HCT116 (cell line): ENCODE data around the gene CACNB1. TPM values are rescaled to one million over a fixed set of nuclear protein-coding genes. Genes with fewer than 3 reads are reported as not detected.

Source experiments
- ATAC-seq: fragments of 200-7000 bp; cut with Tn5 transposase; 2 replicates; pipeline ENCODE4 v1.9.1; 2020; ENCODE audit warnings: mild to moderate bottlenecking, moderate library complexity
- BruUV-seq: library from RNA; stranded (reverse); fragments of 400-500 nt; replicated peaks from 2 replicates; lab custom pipeline; 2021; lab: Mats Ljungman, UMichigan
- CTCF ChIA-PET: fragments of 300-600 bp; sonication (Branson Sonifier 250); formaldehyde crosslinking; loops from one replicate; lab custom pipeline; 2021; ENCODE audit warnings: antibody characterized with exemption; lab: Charles Lee
- POLR2A ChIA-PET: fragments of 300-600, 350-600 bp; sonication (Branson Sonifier 250); formaldehyde crosslinking; loops from one replicate; lab custom pipeline; 2021; ENCODE audit warnings: antibody characterized with exemption; lab: Charles Lee
- RAD21 ChIA-PET, 2 experiments: fragments of 300-600 bp; sonication (Branson Sonifier 250); formaldehyde crosslinking; loops; one replicate each; lab custom pipeline; 2023; ENCODE audit warnings: low total read pairs in 2 of 2; ENCODE audit not compliant: uncharacterized antibody in 2 of 2, unreplicated experiment in 2 of 2, low non-redundant PET in 1 of 2; lab: Charles Lee
- DNase-seq: peaks from one replicate; pipeline ENCODE4 v3.0.0-alpha.2; 2010; ENCODE audit warnings: low read depth, low spot score
- H2AFZ ChIP-seq: fragments of 200-600 bp; shearing (Covaris generic), sonication (generic); 2 replicates; pipeline ENCODE4 v1.6.1; 2017; ENCODE audit warnings: low read depth, mixed run types, mixed read lengths, antibody characterized with exemption, low read length; ENCODE audit not compliant: poor library complexity, severe bottlenecking
- H3K27ac ChIP-seq: 2 replicates; pipeline ENCODE4 v1.5.1; 2012; ENCODE audit warnings: low read depth, low read length
- H3K27me3 ChIP-seq: fragments of 200-600 bp; sonication (generic); 2 replicates; pipeline ENCODE4 v1.6.1; 2016; ENCODE audit warnings: mixed run types, low read length, mixed read lengths; ENCODE audit not compliant: insufficient read depth
- H3K36me3 ChIP-seq, 2 experiments: fragments of 200-500 bp in 1 of 2; fragments of 200-600 bp in 1 of 2; sonication (Bioruptor generic) in 1 of 2; sonication (generic) in 1 of 2; 2 replicates each; pipeline versions ENCODE4 v1.5.1 to v1.6.1; 2014 to 2016; ENCODE audit warnings: low read length in 2 of 2, inconsistent platforms in 1 of 2, mixed read lengths in 1 of 2, mixed run types in 1 of 2; ENCODE audit not compliant: insufficient read depth in 2 of 2, control insufficient read depth in 1 of 2
- H3K4me1 ChIP-seq, 2 experiments: fragments of 200-600 bp in 1 of 2; sonication (generic) in 1 of 2; 2 replicates each; pipeline versions ENCODE4 v1.5.1 to v1.6.1; 2012 to 2017; ENCODE audit warnings: low read length in 2 of 2, inconsistent platforms in 1 of 2, mild to moderate bottlenecking in 1 of 2, mixed read lengths in 1 of 2, mixed run types in 1 of 2, moderate library complexity in 1 of 2; ENCODE audit not compliant: insufficient read depth in 2 of 2, control insufficient read depth in 1 of 2
- H3K4me2 ChIP-seq: fragments of 200-600 bp; sonication (generic); 2 replicates; pipeline ENCODE4 v1.6.1; 2017; ENCODE audit warnings: mixed run types, low read length, mixed read lengths
- H3K4me3 ChIP-seq, 2 experiments: fragments of 200-600 bp in 1 of 2; sonication (generic) in 1 of 2; replicated peaks in 1 of 2; 2 replicates each; pipeline ENCODE4 v1.5.1; 2011 to 2016; ENCODE audit warnings: low read length in 2 of 2, control low read depth in 1 of 2, low read depth in 1 of 2, mild to moderate bottlenecking in 1 of 2, mixed read lengths in 1 of 2, mixed run types in 1 of 2
- H3K79me2 ChIP-seq: fragments of 200-600 bp; sonication (generic); 2 replicates; pipeline ENCODE4 v1.6.1; 2017; ENCODE audit warnings: mild to moderate bottlenecking, mixed run types, low read length, moderate library complexity, mixed read lengths; ENCODE audit not compliant: insufficient read depth
- H3K9ac ChIP-seq: fragments of 200-600 bp; sonication (generic); 2 replicates; pipeline ENCODE4 v1.6.1; 2016; ENCODE audit warnings: low read length, mixed read lengths
- H3K9me2 ChIP-seq: fragments of 200-600 bp; sonication (generic), shearing (Covaris generic); 2 replicates; pipeline ENCODE4 v1.6.1; 2017; ENCODE audit warnings: mixed run types, mild to moderate bottlenecking, moderate library complexity; ENCODE audit not compliant: insufficient read depth
- H3K9me3 ChIP-seq, 2 experiments: fragments of 200-500 bp in 1 of 2; fragments of 200-600 bp in 1 of 2; sonication (Bioruptor generic) in 1 of 2; sonication (generic) in 1 of 2; 2 replicates each; pipeline ENCODE4 v1.6.1; 2014 to 2017; ENCODE audit warnings: low read length in 2 of 2, mixed read lengths in 2 of 2, inconsistent platforms in 1 of 2, low read depth in 1 of 2, mild to moderate bottlenecking in 1 of 2, mixed run types in 1 of 2, moderate library complexity in 1 of 2; ENCODE audit not compliant: control insufficient read depth in 1 of 2, insufficient read depth in 1 of 2
- H4K20me1 ChIP-seq: fragments of 200-600 bp; sonication (generic), shearing (Covaris generic); 2 replicates; pipeline ENCODE4 v1.6.1; 2017; ENCODE audit warnings: mixed run types, mild to moderate bottlenecking, moderate library complexity; ENCODE audit not compliant: insufficient read depth
- CBX3 ChIP-seq: IDR thresholded peaks from 2 replicates; pipeline ENCODE4 v1.6.1; 2012; ENCODE audit warnings: low read depth
- CEBPB ChIP-seq: IDR thresholded peaks from 2 replicates; pipeline ENCODE4 v1.6.1; 2012; ENCODE audit warnings: low read depth
- EGR1 ChIP-seq: IDR thresholded peaks from 2 replicates; pipeline ENCODE4 v1.6.1; 2012; ENCODE audit warnings: low read depth
- ELF1 ChIP-seq: IDR thresholded peaks from 2 replicates; pipeline ENCODE4 v1.6.1; 2012; ENCODE audit warnings: low read depth, borderline replicate concordance
- EZH2 ChIP-seq: fragments of 200-600 bp; sonication (generic); IDR thresholded peaks from 2 replicates; pipeline ENCODE4 v1.6.1; 2017; ENCODE audit warnings: antibody characterized with exemption, mixed run types
- EZH2phosphoT487 ChIP-seq: fragments of 200-600 bp; IDR thresholded peaks from 2 replicates; pipeline ENCODE4 v1.6.1; 2018; ENCODE audit warnings: antibody characterized with exemption, borderline replicate concordance
- FOSL1 ChIP-seq: IDR thresholded peaks from 2 replicates; pipeline ENCODE4 v1.6.1; 2012; ENCODE audit warnings: low read depth
- POLR2A ChIP-seq: IDR thresholded peaks from 2 replicates; pipeline ENCODE4 v1.7.0; 2011; ENCODE audit warnings: borderline replicate concordance; ENCODE audit not compliant: insufficient read depth, insufficient read length; ENCODE audit errors: extremely low read depth
- POLR2AphosphoS5 ChIP-seq: IDR thresholded peaks from 2 replicates; pipeline ENCODE4 v1.6.1; 2011; ENCODE audit warnings: mild to moderate bottlenecking, low read depth, low read length, moderate library complexity
- RAD21 ChIP-seq: IDR thresholded peaks from 2 replicates; pipeline ENCODE4 v1.6.1; 2012; ENCODE audit warnings: low read depth, mild to moderate bottlenecking
- REST ChIP-seq: IDR thresholded peaks from 2 replicates; pipeline ENCODE4 v1.6.1; 2012; ENCODE audit warnings: low read depth
- SIN3A ChIP-seq: IDR thresholded peaks from 2 replicates; pipeline ENCODE4 v1.6.1; 2012; ENCODE audit warnings: low read depth
- SP1 ChIP-seq: IDR thresholded peaks from 2 replicates; pipeline ENCODE4 v1.6.1; 2012; ENCODE audit warnings: low read depth
- SRF ChIP-seq: IDR thresholded peaks from 2 replicates; pipeline ENCODE4 v1.6.1; 2012; ENCODE audit warnings: low read depth
- ZFX ChIP-seq: fragments of 450-650 bp; IDR thresholded peaks from 2 replicates; pipeline ENCODE4 v1.6.1; 2017
- intact Hi-C: fragments of 100-400 bp; cut with micrococcal nuclease; formaldehyde crosslinking; loops from 2 replicates; pipeline ENCODE4 v1.10.0; 2022
- total RNA-seq: library from RNA; stranded (reverse); gene quantifications from one replicate; pipeline ENCODE4 v1.2.1, GENCODE V29; 2021; ENCODE audit not compliant: unreplicated experiment

CACNB1 gene
- total RNA-seq, 1 experiment from 2014 or later, result 13.0 TPM

DNA sequence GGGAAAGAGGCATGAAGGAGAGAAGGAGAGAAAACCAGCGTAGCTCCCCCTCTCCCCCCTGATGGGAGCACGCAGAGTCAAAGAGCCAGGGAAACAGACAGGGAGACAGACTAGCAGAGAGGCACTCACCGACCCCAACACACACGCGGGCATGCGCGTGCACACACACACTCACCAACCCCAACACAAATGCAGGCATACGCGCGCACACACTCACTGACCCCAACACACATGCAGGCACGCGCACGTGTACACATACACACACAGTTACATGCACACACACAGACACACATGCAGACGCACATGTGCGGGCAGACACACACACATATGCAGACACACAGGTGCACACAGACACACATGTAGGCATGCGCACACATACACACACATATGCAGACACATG, 4.6 kb downstream of the CACNB1 start:
- Histone ChIP-seq H3K9ac (no peak overlapping the region), H3K79me2 (peaks cover 12% of the 10 kb centered on the region; the same call in 1 of the 2 replicates), H4K20me1 (no peaks in the 10 kb centered on the region), H3K27me3 (no peaks in the 10 kb centered on the region), H3K4me1 (peaks cover 10 to 18% of the 10 kb centered on the region in 2 experiments), H3K4me3 (no peak overlapping the region), H3K9me2 (no peaks in the 10 kb centered on the region), H2AFZ (no peak overlapping the region), H3K9me3 (no peaks in the 10 kb centered on the region), H3K36me3 (peaks cover 4 to 5% of the 10 kb centered on the region in 2 experiments; a peak in 3 of 4 replicates), H3K4me2 (no peak overlapping the region), H3K27ac (no peak overlapping the region)
- BruUV-seq, result no TSS peak
- DNase-seq, result no peak
- CTCF ChIA-PET, result no interaction called here
- intact Hi-C loops, result no loop called here
- POLR2A ChIA-PET, result no interaction called here
- no peak for ATAC-seq
- TF ChIP-seq SIN3A (no peak), SRF (no peak), POLR2AphosphoS5 (no peak), EZH2phosphoT487 (no peak), REST (no peak), CEBPB (no peak), ZFX (no peak), EZH2 (no peak), FOSL1 (no peak), SP1 (no peak), RAD21 (no peak), POLR2A (no peak), CBX3 (no peak), ELF1 (no peak), EGR1 (no peak)
- RAD21 ChIA-PET, result no interaction called here
